IMR-90 (cell line): ENCODE measurements around the gene PIMREG. TPM values are rescaled to one million over a fixed set of nuclear protein-coding genes. Genes with fewer than 3 reads are reported as not detected.

ENCODE experiments used
- ATAC-seq: fragments of 200-7000 bp; cut with Tn5 transposase; 2 replicates; pipeline ENCODE4 v1.9.1; 2020; ENCODE audit warnings: low read depth, mild to moderate bottlenecking, moderate library complexity
- BruUV-seq: library from RNA; stranded (reverse); fragments of 400-500 nt; replicated peaks from 2 replicates; lab custom pipeline; 2021; lab: Mats Ljungman, UMichigan
- CTCF ChIA-PET: fragments of 300-600 bp; formaldehyde crosslinking; extraction: SDS; loops from one replicate; lab custom pipeline; 2021; ENCODE audit warnings: antibody characterized with exemption; lab: Yijun Ruan, JAX
- POLR2A ChIA-PET: fragments of 300-600 bp; sonication (Branson Sonifier 250); formaldehyde crosslinking; loops from one replicate; lab custom pipeline; 2022; ENCODE audit warnings: antibody characterized with exemption; ENCODE audit not compliant: unreplicated experiment; lab: Charles Lee
- DNase-seq: peaks from one replicate; pipeline ENCODE4 v3.0.0; 2013
- H2AFZ ChIP-seq: replicated peaks from 2 replicates; pipeline ENCODE3; 2013; ENCODE audit warnings: low read length, mild to moderate bottlenecking; ENCODE audit not compliant: poor library complexity
- H2AK5ac ChIP-seq: 2 replicates; pipeline ENCODE4 v1.6.1; 2013; ENCODE audit warnings: low read depth, low read length, inconsistent platforms
- H2AK9ac ChIP-seq: replicated peaks from 2 replicates; pipeline ENCODE3; 2013; ENCODE audit warnings: mild to moderate bottlenecking, low read depth, low read length, moderate library complexity; ENCODE audit not compliant: poor library complexity
- H2BK120ac ChIP-seq: 2 replicates; pipeline ENCODE4 v1.6.1; 2013; ENCODE audit warnings: low read depth, low read length, inconsistent platforms
- H2BK15ac ChIP-seq: 3 replicates; pipeline ENCODE4 v1.6.1; 2013; ENCODE audit warnings: low read depth, low read length, inconsistent platforms
- H2BK20ac ChIP-seq: 2 replicates; pipeline ENCODE4 v1.6.1; 2013; ENCODE audit warnings: low read depth, mild to moderate bottlenecking, inconsistent platforms, low read length, moderate library complexity
- H2BK5ac ChIP-seq: 2 replicates; pipeline ENCODE4 v1.6.1; 2013; ENCODE audit warnings: mild to moderate bottlenecking, low read depth, low read length, inconsistent platforms; ENCODE audit not compliant: poor library complexity, severe bottlenecking
- H3K14ac ChIP-seq: replicated peaks from 2 replicates; pipeline ENCODE4 v1.6.1; 2013; ENCODE audit warnings: low read depth, low read length, inconsistent platforms
- H3K18ac ChIP-seq: 2 replicates; pipeline ENCODE4 v1.6.1; 2013; ENCODE audit warnings: low read depth, low read length, control low read depth
- H3K23ac ChIP-seq: 2 replicates; pipeline ENCODE4 v1.6.1; 2013; ENCODE audit warnings: low read depth, low read length, inconsistent platforms
- H3K27ac ChIP-seq: 2 replicates; pipeline ENCODE4 v1.5.1; 2013; ENCODE audit warnings: mild to moderate bottlenecking, control low read depth, low read length; ENCODE audit not compliant: insufficient read depth
- H3K27me3 ChIP-seq: 2 replicates; pipeline ENCODE4 v1.6.1; 2013; ENCODE audit warnings: low read length; ENCODE audit not compliant: control insufficient read depth, insufficient read depth
- H3K36me3 ChIP-seq: 2 replicates; pipeline ENCODE4 v1.6.1; 2013; ENCODE audit warnings: low read length, mixed read lengths; ENCODE audit not compliant: control insufficient read depth, insufficient read depth
- H3K4ac ChIP-seq: 2 replicates; pipeline ENCODE4 v1.6.1; 2013; ENCODE audit warnings: low read depth, low read length, inconsistent platforms
- H3K4me1 ChIP-seq: 2 replicates; pipeline ENCODE4 v1.6.1; 2013; ENCODE audit warnings: low read length, mixed read lengths; ENCODE audit not compliant: control insufficient read depth, insufficient read depth
- H3K4me2 ChIP-seq: 2 replicates; pipeline ENCODE4 v1.6.1; 2013; ENCODE audit warnings: low read depth, mild to moderate bottlenecking, control low read depth, low read length, moderate library complexity
- H3K4me3 ChIP-seq: 2 replicates; pipeline ENCODE4 v1.5.1; 2013; ENCODE audit warnings: low read depth, mild to moderate bottlenecking, control low read depth, low read length, moderate library complexity; ENCODE audit not compliant: insufficient read depth
- H3K56ac ChIP-seq: 2 replicates; pipeline ENCODE4 v1.6.1; 2013; ENCODE audit warnings: low read length, inconsistent platforms; ENCODE audit not compliant: insufficient read depth; ENCODE audit errors: extremely low read depth
- H3K79me1 ChIP-seq, 2 experiments: 2 replicates each; pipeline ENCODE4 v1.6.1; 2013; ENCODE audit warnings: low read length in 2 of 2, inconsistent platforms in 1 of 2, low read depth in 1 of 2
- H3K9ac ChIP-seq: 2 replicates; pipeline ENCODE4 v1.6.1; 2013; ENCODE audit warnings: low read depth, low read length, control low read depth
- H3K9me1 ChIP-seq: 2 replicates; pipeline ENCODE4 v1.6.1; 2013; ENCODE audit warnings: low read length, inconsistent platforms; ENCODE audit not compliant: insufficient read depth
- H3K9me3 ChIP-seq: 2 replicates; pipeline ENCODE4 v1.6.1; 2013; ENCODE audit warnings: low read length; ENCODE audit not compliant: control insufficient read depth, insufficient read depth
- H4K20me1 ChIP-seq: 2 replicates; pipeline ENCODE4 v1.6.1; 2013; ENCODE audit warnings: low read length, inconsistent platforms; ENCODE audit not compliant: insufficient read depth
- H4K5ac ChIP-seq: 2 replicates; pipeline ENCODE4 v1.6.1; 2013; ENCODE audit warnings: mild to moderate bottlenecking, low read depth, low read length, control low read depth
- H4K8ac ChIP-seq, 2 experiments: 2 replicates each; pipeline ENCODE4 v1.6.1; 2013; ENCODE audit warnings: low read depth in 2 of 2, low read length in 2 of 2, control low read depth in 1 of 2, inconsistent platforms in 1 of 2
- H4K91ac ChIP-seq: 2 replicates; pipeline ENCODE4 v1.6.1; 2013; ENCODE audit warnings: low read depth, low read length, inconsistent platforms; ENCODE audit not compliant: insufficient read depth
- BHLHE40 ChIP-seq: fragments of 150-350 bp; IDR thresholded peaks from 2 replicates; pipeline ENCODE4 v1.6.1; 2016; ENCODE audit warnings: mild to moderate bottlenecking, low read depth, low read length
- CEBPB ChIP-seq: IDR thresholded peaks from 2 replicates; pipeline ENCODE4 v1.6.1; 2012; ENCODE audit warnings: low read depth, low read length, improper control_type of control experiment
- CHD1 ChIP-seq: IDR thresholded peaks from 2 replicates; pipeline ENCODE4 v1.6.1; 2012; ENCODE audit warnings: low read depth, low read length, improper control_type of control experiment
- CTCF ChIP-seq: conservative IDR thresholded peaks from 2 replicates; pipeline ENCODE4 v1.5.1; 2012; ENCODE audit warnings: mild to moderate bottlenecking, low read depth, low read length, improper control_type of control experiment
- ELK1 ChIP-seq: fragments of 150-350 bp; IDR thresholded peaks from 2 replicates; pipeline ENCODE4 v1.6.1; 2016; ENCODE audit warnings: low read depth, mild to moderate bottlenecking, low read length, moderate library complexity, borderline replicate concordance
- FOS ChIP-seq: fragments of 150-350 bp; IDR thresholded peaks from 2 replicates; pipeline ENCODE4 v1.6.1; 2016; ENCODE audit warnings: low read depth, low read length
- MAFK ChIP-seq: IDR thresholded peaks from 2 replicates; pipeline ENCODE4 v1.6.1; 2012; ENCODE audit warnings: low read depth, low read length, improper control_type of control experiment
- MAZ ChIP-seq: IDR thresholded peaks from 2 replicates; pipeline ENCODE4 v1.6.1; 2012; ENCODE audit warnings: low read depth, mild to moderate bottlenecking, low read length, improper control_type of control experiment, moderate library complexity, borderline replicate concordance
- MXI1 ChIP-seq: IDR thresholded peaks from 2 replicates; pipeline ENCODE4 v1.6.1; 2012; ENCODE audit warnings: low read depth, mild to moderate bottlenecking, low read length, moderate library complexity, borderline replicate concordance
- NFE2L2 ChIP-seq: fragments of 150-350 bp; IDR thresholded peaks from 2 replicates; pipeline ENCODE4 v1.6.1; 2016; ENCODE audit warnings: low read depth, mild to moderate bottlenecking, low read length
- POLR2A ChIP-seq: IDR thresholded peaks from 2 replicates; pipeline ENCODE4 v1.6.1; 2012; ENCODE audit warnings: mild to moderate bottlenecking, low read depth, low read length
- RAD21 ChIP-seq: IDR thresholded peaks from 2 replicates; pipeline ENCODE4 v1.6.1; 2012; ENCODE audit warnings: low read length, improper control_type of control experiment
- RCOR1 ChIP-seq: IDR thresholded peaks from 2 replicates; pipeline ENCODE4 v1.6.1; 2012; ENCODE audit warnings: mild to moderate bottlenecking, low read length, improper control_type of control experiment; ENCODE audit not compliant: insufficient replicate concordance
- RFX5 ChIP-seq: IDR thresholded peaks from 2 replicates; pipeline ENCODE4 v1.8.0; 2012; ENCODE audit warnings: low read depth, mild to moderate bottlenecking, low read length, moderate library complexity
- SMC3 ChIP-seq: fragments of 150-350 bp; IDR thresholded peaks from 2 replicates; pipeline ENCODE4 v1.6.1; 2016; ENCODE audit warnings: low read depth, mild to moderate bottlenecking, antibody characterized with exemption, low read length, moderate library complexity
- WGBS, 2 experiments: methylation state at CpG; one replicate each; pipeline versions ENCODE4 v1.1.5 to v1.1.7; 2013; ENCODE audit warnings: missing lambda C conversion rate in 2 of 2; ENCODE audit not compliant: insufficient read length in 1 of 2; ENCODE audit errors: extremely low coverage in 2 of 2; 5-methylcytosine and 5-hydroxymethylcytosine counted together
- dilution Hi-C: fragments of 300-500 bp; cut with HindIII; formaldehyde crosslinking; loops from one replicate; pipeline ENCODE4 v1.14.3; 2018; ENCODE audit warnings: low sequenced_read_pairs; ENCODE audit not compliant: unreplicated experiment
- in situ Hi-C: fragments of 300-500 bp; cut with MboI; formaldehyde crosslinking; loops from 3 replicates; pipeline ENCODE4 v1.14.3; 2019; ENCODE audit warnings: low sequenced_read_pairs, inconsistent platforms, mixed read lengths
- intact Hi-C: fragments of 100-400 bp; cut with micrococcal nuclease; formaldehyde crosslinking; loops from 2 replicates; pipeline ENCODE4 v1.10.0; 2022
- polyA plus RNA-seq, 3 experiments: library from polyadenylated mRNA; depleted of rRNA; stranded (reverse); fragments of >200 nt; gene quantifications; 2 replicates each; pipeline ENCODE4 v1.2.3, GENCODE V29; 2012; ENCODE audit warnings: low replicate concordance in 1 of 3
- total RNA-seq: library from RNA; depleted of rRNA; stranded (reverse); fragments of >200 nt; gene quantifications from 2 replicates; pipeline ENCODE4 v1.2.3, GENCODE V29; 2012

Gene PIMREG
- total and polyA plus RNA-seq, 2 of the 4 experiments (the other 2 are of a cell fraction), result 21.5 to 25.9 TPM

DNA sequence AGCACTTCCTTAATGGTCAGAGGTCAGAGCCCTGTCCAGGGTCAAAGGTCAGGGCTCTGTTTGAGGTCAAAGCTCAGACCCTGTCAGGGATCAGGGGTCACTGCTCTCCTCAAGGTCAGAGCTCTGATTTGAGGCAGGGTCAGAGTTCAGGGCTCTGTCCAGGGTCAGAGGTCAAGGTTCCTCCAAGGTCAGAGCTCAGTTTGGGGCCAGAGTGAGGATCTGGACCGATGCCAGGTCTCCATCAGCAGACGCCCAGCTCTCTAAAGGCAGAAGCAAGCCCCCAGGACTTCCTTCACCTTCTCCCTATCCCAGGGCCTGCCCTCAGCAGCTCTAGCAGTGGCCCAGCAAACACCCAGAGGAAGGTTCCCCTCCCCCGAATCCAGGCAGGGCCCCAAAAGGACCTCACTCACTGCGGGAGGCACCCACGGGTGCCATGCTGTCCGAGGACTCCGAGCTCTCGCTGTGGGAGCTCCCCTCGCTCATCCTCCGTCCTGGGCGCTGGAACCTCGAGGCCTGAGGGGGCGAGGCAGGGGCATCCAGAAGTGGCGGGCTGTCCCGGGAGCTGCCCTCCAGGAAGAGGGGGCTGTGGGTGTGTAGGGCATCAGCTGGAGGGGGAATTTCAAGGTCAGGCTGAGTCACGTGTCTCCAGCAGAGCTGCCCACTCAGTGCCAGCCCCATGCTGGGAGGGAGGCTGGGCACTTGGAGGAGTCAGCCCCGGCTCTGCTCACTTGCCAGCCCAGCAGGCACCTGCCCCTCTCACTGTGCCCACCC, 26.7 kb downstream of the PIMREG start:
- no peak; the same call in 1 of the 2 replicates for ATAC-seq
- TF ChIP-seq NFE2L2 (no peak), MAFK (no peak), MAZ (no peak), POLR2A (no peak), FOS (no peak), CHD1 (no peak), MXI1 (no peak), RAD21 (no peak), CEBPB (no peak), CTCF (no peak), RCOR1 (no peak), SMC3 (no peak), RFX5 (no peak), ELK1 (no peak), BHLHE40 (no peak)

More for the DNA sequence above, 26.7 kb downstream of the PIMREG start:
- no peak overlapping the region for H4K5ac ChIP-seq
- ChIA-PET POLR2A (no interaction called here), CTCF (interaction anchor here (0.6 to 1.3 kb wide), 4 partner anchors 14 to 178 kb away, joined by 3 to 4 read pairs (median 4); no protein-coding TSS in a partner anchor)
- no peak for DNase-seq
- peak overlapping the region; percentile 61 for H2AFZ ChIP-seq
- H3K56ac ChIP-seq, result no peak overlapping the region
- no peaks in the 10 kb centered on the region for H3K79me1 ChIP-seq
- H3K9me1 ChIP-seq, result peaks cover 7% of the 10 kb centered on the region; the same call in 1 of the 2 replicates
- H3K4me2 ChIP-seq, result no peak overlapping the region
- no peak overlapping the region for H4K8ac ChIP-seq
- H3K18ac ChIP-seq, result no peak overlapping the region
- peaks cover 2% of the 10 kb centered on the region; the same call in 1 of the 2 replicates for H3K9me3 ChIP-seq
- H2BK5ac ChIP-seq, result no peak overlapping the region
- in situ Hi-C loops, result loop anchor here (10.0 kb wide), 1 partner anchor 174 kb away; the partner anchor contains the start of genes KIAA0753 and TXNDC17
- H3K36me3 ChIP-seq, result no peaks in the 10 kb centered on the region
- H3K27ac ChIP-seq, result no peak overlapping the region
- no peak overlapping the region for H2BK120ac ChIP-seq
- H3K4ac ChIP-seq, result no peak overlapping the region
- H3K14ac ChIP-seq, result no peak overlapping the region
- peak overlapping the region; percentile 18 for H2AK9ac ChIP-seq
- intact Hi-C loops, result loop anchor here (5.0 kb wide), 2 partner anchors 86 to 121 kb away; partner anchors contain the start of gene PITPNM3
- dilution Hi-C loops, result no loop called here
- no peak overlapping the region for H3K9ac ChIP-seq
- H4K20me1 ChIP-seq, result peaks cover 5% of the 10 kb centered on the region; the same call in 1 of the 2 replicates
- H3K4me1 ChIP-seq, result peaks cover 13% of the 10 kb centered on the region
- H2BK20ac ChIP-seq, result no peak overlapping the region
- no TSS peak for BruUV-seq
- H3K4me3 ChIP-seq, result no peak overlapping the region
- H4K91ac ChIP-seq, result no peak overlapping the region
- H2AK5ac ChIP-seq, result no peak overlapping the region
- H2BK15ac ChIP-seq, result no peak overlapping the region
- H3K27me3 ChIP-seq, result no peaks in the 10 kb centered on the region
- H3K23ac ChIP-seq, result no peak overlapping the region
- WGBS, 2 experiments, result 80% methylated on average over 1 of the region's 17 CpGs; no CpG with 5 or more reads in 1 of the 2 experiments
